GM12801 (cell line): ENCODE results near the gene SIGLEC12.

ENCODE experiments used
- CTCF ChIP-seq: IDR thresholded peaks from one replicate; pipeline ENCODE4 v1.5.1; 2011; ENCODE audit warnings: control low read depth; ENCODE audit not compliant: insufficient read length; ENCODE audit errors: extremely low read depth

Gene SIGLEC12

GRCh38 chr19:51501594-51502263 lies at the start of gene SIGLEC12:
SIGLEC12 (minus strand) TSS chr19:51501800; CDS start chr19:51501733, 67 bp downstream.
- no peak for TF ChIP-seq CTCF

GRCh38 chr19:51550848-51551672 lies 49.5 kb upstream of the SIGLEC12 start:
- TF ChIP-seq CTCF, result no peak

- no peak for TF ChIP-seq CTCF
Observed at GRCh38 chr19:51549533-51550324, 48.1 kb upstream of the SIGLEC12 start.

GRCh38 chr19:51548891-51549305 lies 47.3 kb upstream of the SIGLEC12 start:
- no peak for TF ChIP-seq CTCF

- no peak for TF ChIP-seq CTCF
Observed at GRCh38 chr19:51548213-51548651, 46.6 kb upstream of the SIGLEC12 start.

- no peak for TF ChIP-seq CTCF
Observed at GRCh38 chr19:51547397-51548212, 46.0 kb upstream of the SIGLEC12 start.
